ENCODE results near the gene RTN4.

DNA sequence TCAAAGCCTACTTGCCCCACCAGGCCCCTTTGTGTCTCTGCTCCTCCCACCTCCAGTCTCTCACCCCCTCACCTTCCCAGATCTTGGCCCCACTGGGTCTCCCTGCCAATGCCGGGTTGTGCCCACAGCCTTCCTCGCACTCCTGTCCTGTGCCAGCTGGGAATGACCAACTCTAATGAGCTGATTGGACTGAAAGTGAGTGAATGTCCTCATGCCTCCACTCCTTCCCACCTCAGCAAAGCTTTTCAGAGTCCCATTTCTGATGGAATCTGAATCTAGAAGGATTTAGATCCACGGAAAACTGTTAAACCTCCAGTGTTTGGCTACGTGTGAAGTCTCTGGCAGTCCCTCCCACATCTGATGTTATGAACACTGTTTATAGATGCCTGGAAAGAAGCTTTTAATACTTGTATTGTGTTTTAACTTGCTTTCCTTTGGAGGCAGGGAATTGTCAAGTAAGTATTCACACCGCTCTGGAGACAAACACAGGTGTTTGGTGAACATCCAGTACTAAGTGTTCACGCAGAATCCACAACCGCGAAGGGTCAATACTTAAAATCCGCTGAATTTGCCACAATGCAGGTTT lies 103.9 kb downstream of the RTN4 start:
- TF ChIP-seq POLR2A (IDR thresholded peaks at IDR 0.05): no peak
- no peak for TF ChIP-seq CTCF (IDR thresholded peaks at IDR 0.05 in 8 of 11, conservative IDR thresholded peaks at IDR 0.05 in 3 of 11)
- TF ChIP-seq POLR2AphosphoS5 (IDR thresholded peaks at IDR 0.05): no peak

Data from spleen (tissue), 7 donors.